LNCaP clone FGC (cell line): ENCODE measurements around the gene SART3.

Experiments
- DNase-seq: peaks from one replicate; pipeline ENCODE4 v3.0.0-alpha.2; 2011; ENCODE audit warnings: low read depth
- H3K4me3 ChIP-seq: 2 replicates; pipeline ENCODE4 v1.5.1; 2011; ENCODE audit warnings: mild to moderate bottlenecking, low read depth, low read length, control low read depth
- TF ChIP-seq, protein P1 (sequence below): IDR thresholded peaks from 2 replicates; pipeline ENCODE4 v1.5.1; 2012; ENCODE audit warnings: mild to moderate bottlenecking; ENCODE audit not compliant: control insufficient read depth, insufficient read depth; ENCODE audit errors: extremely low read depth

The SART3 gene

DNA sequence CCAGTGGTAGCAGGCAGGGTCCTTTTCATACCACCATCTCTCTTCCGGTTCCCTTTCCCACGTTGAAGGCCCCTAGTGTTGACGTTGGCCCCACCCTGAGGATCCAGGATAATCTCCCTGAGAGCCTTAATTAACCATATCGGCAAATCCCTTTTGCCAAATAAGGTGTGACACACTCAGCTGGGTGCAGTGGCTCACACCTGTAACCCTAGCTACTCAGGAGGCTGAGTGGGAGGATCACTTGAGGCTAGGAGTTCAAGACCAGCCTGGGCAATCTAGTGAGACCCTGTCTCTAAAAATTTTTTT lies 39.7 kb upstream of the SART3 start:
- TF ChIP-seq, protein P1, sequence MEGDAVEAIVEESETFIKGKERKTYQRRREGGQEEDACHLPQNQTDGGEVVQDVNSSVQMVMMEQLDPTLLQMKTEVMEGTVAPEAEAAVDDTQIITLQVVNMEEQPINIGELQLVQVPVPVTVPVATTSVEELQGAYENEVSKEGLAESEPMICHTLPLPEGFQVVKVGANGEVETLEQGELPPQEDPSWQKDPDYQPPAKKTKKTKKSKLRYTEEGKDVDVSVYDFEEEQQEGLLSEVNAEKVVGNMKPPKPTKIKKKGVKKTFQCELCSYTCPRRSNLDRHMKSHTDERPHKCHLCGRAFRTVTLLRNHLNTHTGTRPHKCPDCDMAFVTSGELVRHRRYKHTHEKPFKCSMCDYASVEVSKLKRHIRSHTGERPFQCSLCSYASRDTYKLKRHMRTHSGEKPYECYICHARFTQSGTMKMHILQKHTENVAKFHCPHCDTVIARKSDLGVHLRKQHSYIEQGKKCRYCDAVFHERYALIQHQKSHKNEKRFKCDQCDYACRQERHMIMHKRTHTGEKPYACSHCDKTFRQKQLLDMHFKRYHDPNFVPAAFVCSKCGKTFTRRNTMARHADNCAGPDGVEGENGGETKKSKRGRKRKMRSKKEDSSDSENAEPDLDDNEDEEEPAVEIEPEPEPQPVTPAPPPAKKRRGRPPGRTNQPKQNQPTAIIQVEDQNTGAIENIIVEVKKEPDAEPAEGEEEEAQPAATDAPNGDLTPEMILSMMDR = no peak
- no peak overlapping the region for H3K4me3 ChIP-seq
- DNase-seq = no peak

DNA sequence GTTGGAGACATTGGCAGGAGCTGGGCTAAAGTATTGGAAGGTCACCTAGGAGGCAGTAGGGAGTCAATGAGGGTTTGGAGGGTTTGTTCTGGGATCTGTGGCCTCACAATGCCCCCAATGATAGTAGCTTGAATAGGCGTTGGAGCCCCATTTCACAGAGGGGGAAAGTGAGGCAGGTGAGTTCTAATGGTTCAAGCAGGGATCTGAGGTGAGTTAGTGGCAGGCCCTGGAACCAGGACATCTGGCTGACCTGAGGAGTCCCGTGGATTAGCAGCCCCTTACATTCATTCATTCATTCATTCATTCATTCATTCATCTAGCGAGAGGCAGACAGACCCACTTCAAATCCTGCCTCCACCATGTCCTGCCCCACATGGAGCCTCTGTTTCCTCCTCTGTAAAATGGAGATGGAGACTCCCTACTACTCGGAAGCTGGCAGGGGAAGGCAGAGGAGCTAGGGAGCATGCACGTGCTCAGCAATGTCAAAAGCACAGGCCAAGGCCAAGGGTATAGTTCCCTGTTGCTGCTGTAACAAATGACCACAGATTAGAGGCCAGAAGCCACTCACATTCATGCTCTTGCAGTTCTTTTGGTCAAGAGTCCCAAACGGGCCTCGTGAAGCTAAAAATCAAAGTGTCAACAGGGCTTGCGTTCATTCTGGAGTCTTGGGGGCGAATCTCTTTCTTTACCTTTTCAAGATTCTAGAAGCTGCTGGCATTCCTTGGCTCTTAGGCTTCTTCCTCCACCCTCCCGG lies 39.2 kb upstream of the SART3 start:
- no peak for DNase-seq
- TF ChIP-seq, protein P1 = no peak
- no peak overlapping the region for H3K4me3 ChIP-seq

- DNase-seq = no peak
- TF ChIP-seq, protein P1 = no peak
- no peak overlapping the region for H3K4me3 ChIP-seq
Measured at GRCh38 chr12:108599541-108599940, 38.6 kb upstream of the SART3 start.

DNA sequence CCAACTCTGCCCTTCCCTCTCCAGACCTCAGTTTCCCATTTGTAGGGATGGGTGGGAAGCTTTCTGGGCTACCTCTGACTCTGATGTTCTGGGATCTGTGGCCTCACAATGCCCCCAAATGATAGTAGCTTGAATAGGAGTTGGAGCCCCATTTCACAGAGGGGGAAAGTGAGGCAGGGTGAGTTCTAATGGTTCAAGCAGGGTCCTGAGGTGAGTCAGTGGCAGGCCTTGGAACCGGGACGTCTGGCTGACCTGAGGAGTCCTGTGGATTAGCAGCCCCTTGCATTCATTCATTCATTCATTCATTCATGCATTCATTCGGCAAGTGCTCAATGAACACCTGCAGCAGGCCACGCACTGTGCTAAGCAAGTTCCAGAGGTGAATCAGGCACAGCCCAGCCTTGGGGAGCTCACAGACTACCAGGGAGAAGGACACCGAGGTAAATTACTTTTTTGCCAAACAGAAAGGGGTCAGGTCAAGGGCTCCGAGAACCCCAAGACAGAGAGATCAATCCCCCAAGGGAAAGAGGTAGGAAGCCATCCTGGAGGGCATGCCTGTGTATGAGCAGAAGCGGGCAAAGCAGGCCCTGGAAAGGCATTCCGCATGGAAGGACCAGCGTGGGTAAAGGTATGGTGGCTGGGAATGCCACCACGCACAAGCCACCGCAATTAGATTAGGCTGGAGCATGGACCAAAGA lies 37.7 kb upstream of the SART3 start:
- H3K4me3 ChIP-seq = no peak overlapping the region
- TF ChIP-seq, protein P1 = no peak
- DNase-seq = no peak

GRCh38 chr12:108597559-108598471 lies 36.8 kb upstream of the SART3 start, which contains the start of gene TMEM119:
Gene TMEM119 (minus strand): TSS chr12:108598084. CDS start chr12:108592383, 5,701 bp downstream.
- H3K4me3 ChIP-seq = no peak within 1 kb of the TSS
- TF ChIP-seq, protein P1 = no peak
- DNase-seq = no peak

- DNase-seq = no peak
- TF ChIP-seq, protein P1 = no peak
- no peak overlapping the region for H3K4me3 ChIP-seq
Measured at GRCh38 chr12:108596854-108597558, 36.0 kb upstream of the SART3 start.
